ENCODE results near the gene PCDH10.

Gene PCDH10

GRCh38 chr4:133162941-133163340 is 13.8 kb downstream of the PCDH10 start:
- DNase-seq (ENCODE audit: extremely low read depth, low read depth), result no peak
- H3K4me3 ChIP-seq (replicated peaks; ENCODE audit: low read depth, low read length), result no peak overlapping the region
- TF ChIP-seq, protein P1, sequence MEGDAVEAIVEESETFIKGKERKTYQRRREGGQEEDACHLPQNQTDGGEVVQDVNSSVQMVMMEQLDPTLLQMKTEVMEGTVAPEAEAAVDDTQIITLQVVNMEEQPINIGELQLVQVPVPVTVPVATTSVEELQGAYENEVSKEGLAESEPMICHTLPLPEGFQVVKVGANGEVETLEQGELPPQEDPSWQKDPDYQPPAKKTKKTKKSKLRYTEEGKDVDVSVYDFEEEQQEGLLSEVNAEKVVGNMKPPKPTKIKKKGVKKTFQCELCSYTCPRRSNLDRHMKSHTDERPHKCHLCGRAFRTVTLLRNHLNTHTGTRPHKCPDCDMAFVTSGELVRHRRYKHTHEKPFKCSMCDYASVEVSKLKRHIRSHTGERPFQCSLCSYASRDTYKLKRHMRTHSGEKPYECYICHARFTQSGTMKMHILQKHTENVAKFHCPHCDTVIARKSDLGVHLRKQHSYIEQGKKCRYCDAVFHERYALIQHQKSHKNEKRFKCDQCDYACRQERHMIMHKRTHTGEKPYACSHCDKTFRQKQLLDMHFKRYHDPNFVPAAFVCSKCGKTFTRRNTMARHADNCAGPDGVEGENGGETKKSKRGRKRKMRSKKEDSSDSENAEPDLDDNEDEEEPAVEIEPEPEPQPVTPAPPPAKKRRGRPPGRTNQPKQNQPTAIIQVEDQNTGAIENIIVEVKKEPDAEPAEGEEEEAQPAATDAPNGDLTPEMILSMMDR (IDR thresholded peaks at IDR 0.05; ENCODE audit: low read depth, low read length, missing control alignments), result no peak

DNA sequence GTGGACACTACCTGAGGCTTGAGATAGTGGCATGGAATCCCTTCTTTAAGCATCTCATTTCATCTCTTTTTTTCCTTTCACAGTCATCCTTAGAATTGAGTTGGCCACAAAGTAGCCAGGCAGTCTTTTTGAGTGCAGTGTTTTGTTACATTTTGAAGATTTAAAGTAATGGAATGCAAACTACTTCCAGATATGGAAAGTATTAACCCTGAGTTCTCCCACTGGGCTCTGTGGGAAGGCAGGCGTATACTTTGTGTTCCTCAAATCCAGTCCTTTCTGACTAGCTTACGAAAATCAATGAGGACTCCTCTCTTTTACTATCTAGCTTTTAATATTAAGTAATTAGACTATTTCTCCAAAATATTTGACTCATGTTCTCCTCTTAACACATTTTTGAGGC is 29.9 kb downstream of the PCDH10 start:
- TF ChIP-seq, protein P1 (IDR thresholded peaks at IDR 0.05; ENCODE audit: low read depth, low read length, missing control alignments), result no peak
- DNase-seq (ENCODE audit: extremely low read depth, low read depth), result no peak
- no peak overlapping the region for H3K4me3 ChIP-seq (replicated peaks; ENCODE audit: low read depth, low read length)

DNA sequence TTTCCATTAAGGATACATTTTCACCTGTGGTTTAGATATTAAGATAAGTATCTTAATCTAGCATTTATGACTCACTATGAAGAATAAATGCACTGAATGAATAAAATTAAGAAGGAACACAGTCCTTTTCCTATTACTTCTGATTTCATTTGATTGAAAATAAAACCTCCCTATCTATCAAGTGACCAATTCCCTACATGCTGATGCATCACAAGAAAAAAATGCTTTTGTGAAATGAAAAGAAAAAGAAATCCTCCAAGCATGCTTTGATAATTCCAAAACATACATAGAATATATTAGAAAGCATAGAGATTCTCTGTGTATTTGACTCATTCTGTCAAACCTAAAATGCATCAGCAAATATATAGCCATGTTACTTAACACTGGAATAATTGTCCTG is 37.1 kb downstream of the PCDH10 start:
- DNase-seq (ENCODE audit: extremely low read depth, low read depth), result no peak
- H3K4me3 ChIP-seq (replicated peaks; ENCODE audit: low read depth, low read length), result no peak overlapping the region
- TF ChIP-seq, protein P1 (IDR thresholded peaks at IDR 0.05; ENCODE audit: low read depth, low read length, missing control alignments), result no peak

DNA sequence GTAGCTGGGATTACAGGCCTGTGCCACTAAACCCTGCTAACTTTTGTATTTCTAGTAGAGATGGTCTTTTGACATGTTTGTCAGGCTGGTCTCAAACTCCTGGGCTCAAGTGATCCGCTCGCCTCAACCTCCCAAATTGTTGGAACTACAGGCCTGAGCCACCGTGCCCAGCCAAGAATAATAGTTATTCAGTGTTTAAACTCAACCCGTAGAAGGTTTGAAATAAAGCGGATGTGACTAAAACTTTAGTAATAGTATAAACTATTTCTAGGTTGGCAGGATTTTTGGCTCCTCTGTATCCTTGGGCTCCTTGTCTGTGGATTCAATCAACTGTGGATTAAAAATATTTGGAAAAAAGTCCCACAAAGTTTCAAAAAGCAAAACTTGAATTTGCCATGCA is 37.8 kb downstream of the PCDH10 start:
- TF ChIP-seq, protein P1 (IDR thresholded peaks at IDR 0.05; ENCODE audit: low read depth, low read length, missing control alignments), result no peak
- no peak for DNase-seq (ENCODE audit: extremely low read depth, low read depth)
- H3K4me3 ChIP-seq (replicated peaks; ENCODE audit: low read depth, low read length), result no peak overlapping the region

DNA sequence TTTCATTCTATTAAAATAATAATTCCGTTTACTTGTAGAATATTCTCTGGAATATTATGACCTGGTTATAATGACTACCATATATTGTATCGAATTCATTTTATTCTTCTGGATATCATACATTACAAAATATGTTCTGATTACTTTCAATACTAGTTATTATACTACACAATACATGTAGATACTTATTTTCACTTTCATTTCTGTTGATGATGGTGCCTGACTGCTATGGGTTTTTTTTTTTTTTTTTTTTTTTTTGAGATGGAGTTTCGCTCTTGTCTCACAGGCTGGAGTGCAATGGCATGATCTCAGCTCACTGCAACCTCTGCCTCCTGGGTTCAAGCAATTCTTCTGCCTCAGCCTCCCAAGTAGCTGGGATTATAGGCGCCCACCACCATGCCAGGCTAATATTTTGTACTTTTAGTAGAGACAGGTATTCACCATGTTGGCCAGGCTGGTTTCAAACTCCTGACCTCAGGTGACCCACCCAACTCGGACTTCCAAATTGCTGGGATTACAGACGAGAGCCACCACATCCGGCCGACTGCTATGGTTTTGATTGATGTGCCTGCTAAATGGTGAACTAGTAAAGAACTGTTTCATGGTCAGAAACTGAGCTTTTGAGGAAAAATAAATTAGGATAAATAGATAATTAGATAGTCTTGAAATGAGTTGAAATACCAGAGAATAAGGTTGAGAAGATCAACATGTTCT is 39.5 kb downstream of the PCDH10 start:
- H3K4me3 ChIP-seq (replicated peaks; ENCODE audit: low read depth, low read length), result no peak overlapping the region
- DNase-seq (ENCODE audit: extremely low read depth, low read depth), result no peak
- TF ChIP-seq, protein P1 (IDR thresholded peaks at IDR 0.05; ENCODE audit: low read depth, low read length, missing control alignments), result no peak

DNA sequence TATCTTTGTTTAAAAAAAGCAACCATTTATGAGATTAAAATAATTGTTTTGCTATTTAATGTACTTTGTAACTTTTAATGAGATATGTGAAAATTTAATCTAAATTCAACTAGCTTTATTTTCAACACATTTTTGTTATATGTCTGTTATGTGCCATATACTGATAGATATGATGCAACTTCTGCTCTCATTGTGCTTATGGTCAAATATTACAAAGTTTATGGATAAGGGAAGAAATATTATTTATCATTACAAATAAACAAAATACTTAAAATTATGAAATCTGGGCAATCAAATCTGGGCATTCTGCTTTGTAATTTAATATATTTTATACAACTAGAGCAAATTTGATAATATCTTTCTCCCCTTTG is 40.0 kb downstream of the PCDH10 start:
- H3K4me3 ChIP-seq (replicated peaks; ENCODE audit: low read depth, low read length), result no peak overlapping the region
- DNase-seq (ENCODE audit: extremely low read depth, low read depth), result no peak
- TF ChIP-seq, protein P1 (IDR thresholded peaks at IDR 0.05; ENCODE audit: low read depth, low read length, missing control alignments), result no peak

DNA sequence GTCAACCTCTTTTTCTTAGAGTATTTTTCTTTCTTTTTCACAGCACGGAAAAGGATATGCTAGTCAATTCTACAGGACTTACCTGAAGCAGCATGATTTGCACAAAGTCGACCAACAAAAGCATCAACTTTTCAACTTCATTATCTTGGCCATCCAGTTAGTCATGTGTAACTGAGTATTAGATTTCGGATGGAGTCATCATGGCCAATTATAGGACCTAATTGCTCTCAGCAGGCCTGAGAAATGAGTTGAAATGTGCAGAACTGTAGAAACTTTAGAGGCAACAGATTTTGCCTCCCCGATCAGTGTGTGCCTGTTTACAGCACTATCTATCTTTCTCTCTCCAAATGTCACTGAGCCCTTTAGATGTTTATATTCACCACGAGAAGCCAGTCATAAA is 41.0 kb downstream of the PCDH10 start:
- TF ChIP-seq, protein P1 (IDR thresholded peaks at IDR 0.05; ENCODE audit: low read depth, low read length, missing control alignments), result no peak
- no peak overlapping the region for H3K4me3 ChIP-seq (replicated peaks; ENCODE audit: low read depth, low read length)

More for the DNA sequence above, 41.0 kb downstream of the PCDH10 start:
- DNase-seq (ENCODE audit: extremely low read depth, low read depth), result no peak
